ENCODE measurements around the gene ASPA. TPM values are rescaled to one million over a fixed set of nuclear protein-coding genes. Genes with fewer than 3 reads are reported as not detected.

ASPA gene
- total and polyA plus RNA-seq, 7 experiments from 2014 or later: not detected

- intact Hi-C loops (cut with micrococcal nuclease): no loop called here
- Mint-ChIP-seq H3K36me3 (peaks cover 0 to 5% (median 0%) of the 10 kb centered on the region in 5 donors), H3K4me3 (no peak overlapping the region), H3K9me3 (peaks cover 0 to 3% (median 0%) of the 10 kb centered on the region in 11 donors), H3K27me3 (peaks cover 0 to 8% (median 3%) of the 10 kb centered on the region in 5 donors), H3K27ac (no peak overlapping the region), H3K4me1 (peaks cover 0 to 5% (median 3%) of the 10 kb centered on the region in 7 donors)
- Histone ChIP-seq H3K36me3 (ENCODE audit: control insufficient read depth in 2 of 3, insufficient read depth in 3 of 3, low read length in 3 of 3) (no peaks in the 10 kb centered on the region), H3K4me3 (ENCODE audit: low read length) (no peak overlapping the region), H3K9me3 (ENCODE audit: control insufficient read depth in 2 of 3, low read length in 3 of 3) (no peaks in the 10 kb centered on the region), H3K27me3 (ENCODE audit: control insufficient read depth in 2 of 2, insufficient read depth in 2 of 2, low read length in 2 of 2) (no peaks in the 10 kb centered on the region), H3K27ac (ENCODE audit: low read depth, low read length) (no peak overlapping the region), H3K4me1 (ENCODE audit: control insufficient read depth in 2 of 2, insufficient read depth in 2 of 2, low read length in 2 of 2) (no peaks in the 10 kb centered on the region)
- no peak for ATAC-seq
- CTCF ChIA-PET: no interaction called here
- DNase-seq: no peak
- POLR2A ChIA-PET: no interaction called here
Measured at GRCh38 chr17:3529817-3530741, 54.3 kb downstream of the ASPA start.

GRCh38 chr17:3531266-3532101 is 55.7 kb downstream of the ASPA start:
- ATAC-seq (no peak), DNase-seq (no peak)
- H3K27me3 ChIP-seq (ENCODE audit: control insufficient read depth in 2 of 2, insufficient read depth in 2 of 2, low read length in 2 of 2): no peaks in the 10 kb centered on the region
- no peak overlapping the region for H3K27ac ChIP-seq (ENCODE audit: low read depth, low read length)
- ChIA-PET POLR2A (no interaction called here), CTCF (no interaction called here)
- intact Hi-C loops (cut with micrococcal nuclease): no loop called here
- Mint-ChIP-seq H3K27ac (no peak overlapping the region), H3K36me3 (peaks cover 0 to 5% (median 0%) of the 10 kb centered on the region in 5 donors), H3K4me3 (no peak overlapping the region), H3K9me3 (peaks cover 0 to 2% (median 0%) of the 10 kb centered on the region in 11 donors), H3K4me1 (peaks cover 0 to 10% (median 5%) of the 10 kb centered on the region in 7 donors), H3K27me3 (peaks cover 0 to 11% (median 6%) of the 10 kb centered on the region in 5 donors)
- H3K36me3 ChIP-seq (ENCODE audit: control insufficient read depth in 2 of 3, insufficient read depth in 3 of 3, low read length in 3 of 3): no peaks in the 10 kb centered on the region
- H3K4me1 ChIP-seq (ENCODE audit: control insufficient read depth in 2 of 2, insufficient read depth in 2 of 2, low read length in 2 of 2): no peaks in the 10 kb centered on the region
- no peak overlapping the region for H3K4me3 ChIP-seq (ENCODE audit: low read length)
- no peaks in the 10 kb centered on the region for H3K9me3 ChIP-seq (ENCODE audit: control insufficient read depth in 2 of 3, low read length in 3 of 3)

- Histone ChIP-seq H3K27me3 (ENCODE audit: control insufficient read depth in 2 of 2, insufficient read depth in 2 of 2, low read length in 2 of 2) (no peaks in the 10 kb centered on the region), H3K4me1 (ENCODE audit: control insufficient read depth in 2 of 2, insufficient read depth in 2 of 2, low read length in 2 of 2) (no peaks in the 10 kb centered on the region), H3K27ac (ENCODE audit: low read depth, low read length) (no peak overlapping the region), H3K36me3 (ENCODE audit: control insufficient read depth in 2 of 3, insufficient read depth in 3 of 3, low read length in 3 of 3) (no peaks in the 10 kb centered on the region), H3K4me3 (ENCODE audit: low read length) (no peak overlapping the region), H3K9me3 (ENCODE audit: control insufficient read depth in 2 of 3, low read length in 3 of 3) (no peaks in the 10 kb centered on the region)
- Mint-ChIP-seq H3K4me3 (no peak overlapping the region), H3K27me3 (peaks cover 0 to 15% (median 6%) of the 10 kb centered on the region in 5 donors), H3K36me3 (peaks cover 0 to 1% (median 0%) of the 10 kb centered on the region in 5 donors), H3K4me1 (peaks cover 0 to 10% (median 5%) of the 10 kb centered on the region in 7 donors), H3K9me3 (peaks cover 0 to 2% (median 0%) of the 10 kb centered on the region in 11 donors), H3K27ac (no peak overlapping the region)
- no peak for ATAC-seq
- ChIA-PET POLR2A (no interaction called here), CTCF (no interaction called here)
- no peak for DNase-seq
- intact Hi-C loops (cut with micrococcal nuclease): no loop called here
Measured at GRCh38 chr17:3532106-3532858, 56.5 kb downstream of the ASPA start.

- H3K36me3 ChIP-seq (ENCODE audit: control insufficient read depth in 2 of 3, insufficient read depth in 3 of 3, low read length in 3 of 3): no peaks in the 10 kb centered on the region
- no peaks in the 10 kb centered on the region for H3K36me3 Mint-ChIP-seq
- H3K27me3 Mint-ChIP-seq: peaks cover 0 to 15% (median 6%) of the 10 kb centered on the region in 5 donors
- peak overlapping the region in 1 of 9 donors; percentile 5 for H3K27ac Mint-ChIP-seq
- H3K4me1 ChIP-seq (ENCODE audit: control insufficient read depth in 2 of 2, insufficient read depth in 2 of 2, low read length in 2 of 2): no peaks in the 10 kb centered on the region
- intact Hi-C loops (cut with micrococcal nuclease): no loop called here
- ChIA-PET POLR2A (no interaction called here), CTCF (no interaction called here)
- H3K4me3 ChIP-seq (ENCODE audit: low read length): no peak overlapping the region
- H3K27ac ChIP-seq (ENCODE audit: low read depth, low read length): no peak overlapping the region
- H3K4me1 Mint-ChIP-seq: peaks cover 0 to 10% (median 5%) of the 10 kb centered on the region in 7 donors
- H3K4me3 Mint-ChIP-seq: no peak overlapping the region
- no peaks in the 10 kb centered on the region for H3K27me3 ChIP-seq (ENCODE audit: control insufficient read depth in 2 of 2, insufficient read depth in 2 of 2, low read length in 2 of 2)
- ATAC-seq (no peak), DNase-seq (no peak)
- peaks cover 0 to 2% (median 0%) of the 10 kb centered on the region in 11 donors for H3K9me3 Mint-ChIP-seq
- no peaks in the 10 kb centered on the region for H3K9me3 ChIP-seq (ENCODE audit: control insufficient read depth in 2 of 3, low read length in 3 of 3)
Measured at GRCh38 chr17:3532859-3533142, 57.0 kb downstream of the ASPA start.

- peaks cover 0 to 10% (median 5%) of the 10 kb centered on the region in 7 donors for H3K4me1 Mint-ChIP-seq
- Histone ChIP-seq H3K4me1 (ENCODE audit: control insufficient read depth in 2 of 2, insufficient read depth in 2 of 2, low read length in 2 of 2) (no peaks in the 10 kb centered on the region), H3K27me3 (ENCODE audit: control insufficient read depth in 2 of 2, insufficient read depth in 2 of 2, low read length in 2 of 2) (no peaks in the 10 kb centered on the region), H3K27ac (ENCODE audit: low read depth, low read length) (no peak overlapping the region), H3K36me3 (ENCODE audit: control insufficient read depth in 2 of 3, insufficient read depth in 3 of 3, low read length in 3 of 3) (no peaks in the 10 kb centered on the region), H3K9me3 (ENCODE audit: control insufficient read depth in 2 of 3, low read length in 3 of 3) (no peaks in the 10 kb centered on the region), H3K4me3 (ENCODE audit: low read length) (no peak overlapping the region)
- H3K36me3 Mint-ChIP-seq: no peaks in the 10 kb centered on the region
- DNase-seq: no peak
- H3K27me3 Mint-ChIP-seq: peaks cover 0 to 17% (median 6%) of the 10 kb centered on the region in 5 donors
- no peak for ATAC-seq
- intact Hi-C loops (cut with micrococcal nuclease): no loop called here
- H3K27ac Mint-ChIP-seq: no peak overlapping the region
- peak overlapping the region in 1 of 10 donors; percentile 25 for H3K4me3 Mint-ChIP-seq
- CTCF ChIA-PET: no interaction called here
- POLR2A ChIA-PET: no interaction called here
- peaks cover 0 to 2% (median 0%) of the 10 kb centered on the region in 11 donors for H3K9me3 Mint-ChIP-seq
Measured at GRCh38 chr17:3533752-3534151, 58.0 kb downstream of the ASPA start.

- POLR2A ChIA-PET: no interaction called here
- no peak for DNase-seq
- CTCF ChIA-PET: no interaction called here
- no peaks in the 10 kb centered on the region for H3K36me3 Mint-ChIP-seq
- intact Hi-C loops (cut with micrococcal nuclease): no loop called here
- Histone ChIP-seq H3K9me3 (ENCODE audit: control insufficient read depth in 2 of 3, low read length in 3 of 3) (no peaks in the 10 kb centered on the region), H3K4me3 (ENCODE audit: low read length) (no peak overlapping the region), H3K27ac (ENCODE audit: low read depth, low read length) (no peak overlapping the region), H3K4me1 (ENCODE audit: control insufficient read depth in 2 of 2, insufficient read depth in 2 of 2, low read length in 2 of 2) (no peaks in the 10 kb centered on the region), H3K36me3 (ENCODE audit: control insufficient read depth in 2 of 3, insufficient read depth in 3 of 3, low read length in 3 of 3) (no peaks in the 10 kb centered on the region), H3K27me3 (ENCODE audit: control insufficient read depth in 2 of 2, insufficient read depth in 2 of 2, low read length in 2 of 2) (no peaks in the 10 kb centered on the region)
- peaks cover 0 to 10% (median 5%) of the 10 kb centered on the region in 7 donors for H3K4me1 Mint-ChIP-seq
- H3K4me3 Mint-ChIP-seq: peak overlapping the region in 2 of 10 donors; percentile 33 to 54
- H3K9me3 Mint-ChIP-seq: peaks cover 0 to 2% (median 0%) of the 10 kb centered on the region in 11 donors
- H3K27ac Mint-ChIP-seq: peak overlapping the region in 1 of 9 donors; percentile 38
- peak; percentile 33 for ATAC-seq
- H3K27me3 Mint-ChIP-seq: peaks cover 0 to 17% (median 4%) of the 10 kb centered on the region in 5 donors
Measured at GRCh38 chr17:3534881-3535252, 59.1 kb downstream of the ASPA start.

All from naive thymus-derived CD4-positive, alpha-beta T cell (primary cell).